ENCODE data around the gene UBE3D.

DNA sequence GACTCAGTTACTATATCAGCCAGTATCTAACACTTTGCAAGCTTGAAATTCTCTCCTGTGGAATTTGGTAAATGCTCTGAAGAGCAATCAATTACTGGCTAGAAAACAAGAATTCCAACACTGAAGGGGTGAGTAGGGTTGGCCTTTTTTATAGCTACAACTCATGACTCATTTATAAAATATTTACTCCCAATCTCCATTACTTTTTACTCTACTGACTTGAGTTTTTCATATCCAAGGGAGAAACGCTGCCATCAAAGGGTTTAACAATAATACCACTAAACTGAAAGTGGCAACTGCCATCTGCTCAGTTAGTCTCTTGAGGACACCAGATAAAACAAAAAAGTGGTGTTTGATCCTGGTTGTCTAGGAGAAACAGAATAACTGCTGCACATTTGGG is 203.1 kb downstream of the UBE3D start:
- TF ChIP-seq CTCF (IDR thresholded peaks at IDR 0.05) (no peak), POLR2A (IDR thresholded peaks at IDR 0.05) (no peak)
